Measurements from ENCODE around the gene PCNT. TPM values are rescaled to one million over a fixed set of nuclear protein-coding genes. Genes with fewer than 3 reads are reported as not detected.

Gene PCNT
- total and polyA plus RNA-seq, 10 of the 15 experiments (the other 5 are each of a cell fraction or from before 2014, with no cell fraction given) = 2.9 to 39.6 (median 20.5) TPM

- H3K9me3 ChIP-seq (replicated peaks; ENCODE audit: control insufficient read depth, insufficient read depth, low read length) = no peaks in the 10 kb centered on the region
- intact Hi-C loops (cut with micrococcal nuclease; ENCODE audit: unreplicated experiment) = no loop called here
- no peaks in the 10 kb centered on the region for H3K27me3 ChIP-seq (replicated peaks in 1 of 2; ENCODE audit: control insufficient read depth in 2 of 2, insufficient read depth in 2 of 2, low read length in 1 of 2)
- H3K4me2 ChIP-seq (ENCODE audit: control insufficient read depth, insufficient read depth) = no peak overlapping the region
- POLR2A ChIA-PET = no interaction called here
- no peaks in the 10 kb centered on the region for H3K4me1 ChIP-seq (ENCODE audit: control insufficient read depth, insufficient read depth, low read length)
- SMC1A ChIA-PET (ENCODE audit: uncharacterized antibody, unreplicated experiment) = interaction anchor here (1.0 to 1.6 kb wide), 2 partner anchors 16 to 65 kb away, joined by 3 read pairs; a partner anchor contains a TSS
- H3K79me2 ChIP-seq (ENCODE audit: control insufficient read depth, insufficient read depth, low read length) = no peaks in the 10 kb centered on the region
- FAIRE-seq (no peak), DNase-seq (ENCODE audit: low read depth, low spot score) (no peak), ATAC-seq (no peak)
- H3K27ac ChIP-seq (ENCODE audit: control insufficient read depth, insufficient read depth) = no peak overlapping the region
- no peak overlapping the region for H3K4me3 ChIP-seq
- TF ChIP-seq, protein P1, sequence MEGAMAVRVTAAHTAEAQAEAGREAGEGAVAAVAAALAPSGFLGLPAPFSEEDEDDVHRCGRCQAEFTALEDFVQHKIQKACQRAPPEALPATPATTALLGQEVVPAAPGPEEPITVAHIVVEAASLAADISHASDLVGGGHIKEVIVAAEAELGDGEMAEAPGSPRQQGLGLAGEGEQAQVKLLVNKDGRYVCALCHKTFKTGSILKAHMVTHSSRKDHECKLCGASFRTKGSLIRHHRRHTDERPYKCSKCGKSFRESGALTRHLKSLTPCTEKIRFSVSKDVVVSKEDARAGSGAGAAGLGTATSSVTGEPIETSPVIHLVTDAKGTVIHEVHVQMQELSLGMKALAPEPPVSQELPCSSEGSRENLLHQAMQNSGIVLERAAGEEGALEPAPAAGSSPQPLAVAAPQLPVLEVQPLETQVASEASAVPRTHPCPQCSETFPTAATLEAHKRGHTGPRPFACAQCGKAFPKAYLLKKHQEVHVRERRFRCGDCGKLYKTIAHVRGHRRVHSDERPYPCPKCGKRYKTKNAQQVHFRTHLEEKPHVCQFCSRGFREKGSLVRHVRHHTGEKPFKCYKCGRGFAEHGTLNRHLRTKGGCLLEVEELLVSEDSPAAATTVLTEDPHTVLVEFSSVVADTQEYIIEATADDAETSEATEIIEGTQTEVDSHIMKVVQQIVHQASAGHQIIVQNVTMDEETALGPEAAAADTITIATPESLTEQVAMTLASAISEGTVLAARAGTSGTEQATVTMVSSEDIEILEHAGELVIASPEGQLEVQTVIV (IDR thresholded peaks at IDR 0.05; ENCODE audit: borderline replicate concordance, partially characterized antibody) = no peak
- TF ChIP-seq TCF7 (IDR thresholded peaks at IDR 0.05; ENCODE audit: borderline replicate concordance) (no peak), ATF7 (IDR thresholded peaks at IDR 0.05; ENCODE audit: low read depth) (no peak), KDM1A (IDR thresholded peaks at IDR 0.05; ENCODE audit: borderline replicate concordance) (no peak), POU2F2 (IDR thresholded peaks at IDR 0.05; ENCODE audit: borderline replicate concordance, low read depth, low read length) (no peak), ESRRA (IDR thresholded peaks at IDR 0.05; ENCODE audit: low read length) (no peak), LARP7 (IDR thresholded peaks at IDR 0.05) (no peak)
- TF ChIP-seq, protein P2, sequence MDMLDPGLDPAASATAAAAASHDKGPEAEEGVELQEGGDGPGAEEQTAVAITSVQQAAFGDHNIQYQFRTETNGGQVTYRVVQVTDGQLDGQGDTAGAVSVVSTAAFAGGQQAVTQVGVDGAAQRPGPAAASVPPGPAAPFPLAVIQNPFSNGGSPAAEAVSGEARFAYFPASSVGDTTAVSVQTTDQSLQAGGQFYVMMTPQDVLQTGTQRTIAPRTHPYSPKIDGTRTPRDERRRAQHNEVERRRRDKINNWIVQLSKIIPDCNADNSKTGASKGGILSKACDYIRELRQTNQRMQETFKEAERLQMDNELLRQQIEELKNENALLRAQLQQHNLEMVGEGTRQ (IDR thresholded peaks at IDR 0.05; ENCODE audit: borderline replicate concordance, low read depth, low read length) = no peak
- H3K9ac ChIP-seq (ENCODE audit: control insufficient read depth, insufficient read depth, low read length) = no peak overlapping the region
- BruUV-seq (replicated peaks) = no TSS peak
- RAD21 ChIA-PET (ENCODE audit: unreplicated experiment) = no interaction called here
- no peaks in the 10 kb centered on the region for H4K20me1 ChIP-seq (ENCODE audit: control insufficient read depth, insufficient read depth)
- CTCF ChIA-PET = no interaction called here
- in situ Hi-C loops (cut with MboI) = no loop called here
- no peak overlapping the region for H2AFZ ChIP-seq (ENCODE audit: control insufficient read depth, low read depth, low read length)
- WGBS (ENCODE audit: insufficient coverage, insufficient replicate concordance, low lambda C conversion rate, missing lambda C conversion rate) = 88% methylated on average over 29 of the region's 29 CpGs
- peaks cover 0 to 40% of the 10 kb centered on the region in 2 experiments; a peak in 3 of 4 replicates for H3K36me3 ChIP-seq (ENCODE audit: control insufficient read depth in 2 of 2, insufficient read depth in 2 of 2, low read length in 1 of 2)
Observed at GRCh38 chr21:46390603-46391545, 66.9 kb downstream of the PCNT start.
